ENCODE measurements around the gene IRF2.

IRF2 gene

GRCh38 chr4:184432127-184432922 is 42.0 kb downstream of the IRF2 start:
- DNase-seq (ENCODE audit: low spot score), result no peak

GRCh38 chr4:184430163-184430562 is 44.2 kb downstream of the IRF2 start:
- no peak for DNase-seq (ENCODE audit: low spot score)

- DNase-seq (ENCODE audit: low spot score), result no peak
Observed at GRCh38 chr4:184428787-184429186, 45.6 kb downstream of the IRF2 start.

- DNase-seq (ENCODE audit: low spot score), result no peak
Observed at GRCh38 chr4:184427687-184428086, 46.7 kb downstream of the IRF2 start.

- no peak for DNase-seq (ENCODE audit: low spot score)
Observed at GRCh38 chr4:184427093-184427492, 47.3 kb downstream of the IRF2 start.

- no peak for DNase-seq (ENCODE audit: low spot score)
Observed at GRCh38 chr4:184424993-184425758, 49.2 kb downstream of the IRF2 start.

- no peak for DNase-seq (ENCODE audit: low spot score)
Observed at GRCh38 chr4:184424279-184424678, 50.1 kb downstream of the IRF2 start.

GRCh38 chr4:184423003-184423686 is 51.2 kb downstream of the IRF2 start:
- no peak for DNase-seq (ENCODE audit: low spot score)

- no peak for DNase-seq (ENCODE audit: low spot score)
Observed at GRCh38 chr4:184422378-184422777, 52.0 kb downstream of the IRF2 start.

GRCh38 chr4:184421533-184422155 is 52.7 kb downstream of the IRF2 start:
- no peak for DNase-seq (ENCODE audit: low spot score)

GRCh38 chr4:184420881-184421416 is 53.4 kb downstream of the IRF2 start:
- no peak for DNase-seq (ENCODE audit: low spot score)

- DNase-seq (ENCODE audit: low spot score), result no peak
Observed at GRCh38 chr4:184420402-184420801, 53.9 kb downstream of the IRF2 start.

GRCh38 chr4:184419976-184420375 is 54.4 kb downstream of the IRF2 start:
- no peak for DNase-seq (ENCODE audit: low spot score)

GRCh38 chr4:184417802-184418511 is 56.4 kb downstream of the IRF2 start:
- peak; percentile 60 for DNase-seq (ENCODE audit: low spot score)

- no peak for DNase-seq (ENCODE audit: low spot score)
Observed at GRCh38 chr4:184416913-184417734, 57.2 kb downstream of the IRF2 start.

GRCh38 chr4:184415071-184415470 is 59.3 kb downstream of the IRF2 start:
- DNase-seq (ENCODE audit: low spot score), result no peak

GRCh38 chr4:184413261-184414046 is 60.9 kb downstream of the IRF2 start:
- no peak for DNase-seq (ENCODE audit: low spot score)

GRCh38 chr4:184410748-184411147 is 63.6 kb downstream of the IRF2 start:
- DNase-seq (ENCODE audit: low spot score), result no peak

GRCh38 chr4:184409911-184410692 is 64.2 kb downstream of the IRF2 start:
- DNase-seq (ENCODE audit: low spot score), result no peak

Measured in putamen (tissue), 1 donor.